Glutamatergic neuron (in vitro differentiated cells): ENCODE measurements around the gene INPP5J. TPM values are rescaled to one million over a fixed set of nuclear protein-coding genes. Genes with fewer than 3 reads are reported as not detected.

Experiments
- DNase-seq: peaks from one replicate; pipeline ENCODE4 v3.0.0; 2022
- H3K27ac Mint-ChIP-seq: one replicate; pipeline ENCODE4 v1.8.0; 2020; ENCODE audit warnings: mild to moderate bottlenecking, mixed read lengths, inconsistent platforms; ENCODE audit not compliant: unreplicated experiment
- H3K27me3 Mint-ChIP-seq: one replicate; pipeline ENCODE4 v1.8.0; 2020; ENCODE audit warnings: mild to moderate bottlenecking, moderate library complexity, mixed read lengths, inconsistent platforms; ENCODE audit not compliant: unreplicated experiment
- H3K36me3 Mint-ChIP-seq: one replicate; pipeline ENCODE4 v1.8.0; 2020; ENCODE audit warnings: mild to moderate bottlenecking, mixed read lengths, inconsistent platforms; ENCODE audit not compliant: unreplicated experiment
- H3K4me1 Mint-ChIP-seq: one replicate; pipeline ENCODE4 v1.8.0; 2020; ENCODE audit warnings: mild to moderate bottlenecking, low read depth, mixed read lengths, inconsistent platforms; ENCODE audit not compliant: unreplicated experiment
- H3K4me3 Mint-ChIP-seq: one replicate; pipeline ENCODE4 v1.8.0; 2020; ENCODE audit warnings: mild to moderate bottlenecking, mixed read lengths, inconsistent platforms; ENCODE audit not compliant: unreplicated experiment
- H3K9me3 Mint-ChIP-seq: one replicate; pipeline ENCODE4 v1.8.0; 2020; ENCODE audit warnings: mild to moderate bottlenecking, moderate library complexity, mixed read lengths, inconsistent platforms; ENCODE audit not compliant: unreplicated experiment
- CTCF ChIP-seq: fragments of 200-600 bp; sonication (generic); IDR thresholded peaks from one replicate; pipeline ENCODE4 v1.5.0; 2021; ENCODE audit not compliant: partially characterized antibody, unreplicated experiment
- total RNA-seq: library from RNA; stranded (reverse); fragmentation: NEBNext Ultra II Directional; extraction: Animal tissue kit (Norgen Biotek cat#: 25700); gene quantifications from one replicate; pipeline ENCODE4 v1.2.1, GENCODE V29; 2021; ENCODE audit not compliant: unreplicated experiment

The INPP5J gene
- total RNA-seq, 1 donor from 2014 or later = 15.4 TPM

GRCh38 chr22:31099841-31100761, 22.7 kb upstream of the INPP5J start:
- Mint-ChIP-seq H3K4me1 (no peaks in the 10 kb centered on the region), H3K9me3 (peaks cover 4% of the 10 kb centered on the region), H3K27me3 (peaks cover 6% of the 10 kb centered on the region), H3K36me3 (no peaks in the 10 kb centered on the region), H3K4me3 (no peak overlapping the region), H3K27ac (no peak overlapping the region)
- no peak for DNase-seq
- TF ChIP-seq CTCF = no peak

DNA sequence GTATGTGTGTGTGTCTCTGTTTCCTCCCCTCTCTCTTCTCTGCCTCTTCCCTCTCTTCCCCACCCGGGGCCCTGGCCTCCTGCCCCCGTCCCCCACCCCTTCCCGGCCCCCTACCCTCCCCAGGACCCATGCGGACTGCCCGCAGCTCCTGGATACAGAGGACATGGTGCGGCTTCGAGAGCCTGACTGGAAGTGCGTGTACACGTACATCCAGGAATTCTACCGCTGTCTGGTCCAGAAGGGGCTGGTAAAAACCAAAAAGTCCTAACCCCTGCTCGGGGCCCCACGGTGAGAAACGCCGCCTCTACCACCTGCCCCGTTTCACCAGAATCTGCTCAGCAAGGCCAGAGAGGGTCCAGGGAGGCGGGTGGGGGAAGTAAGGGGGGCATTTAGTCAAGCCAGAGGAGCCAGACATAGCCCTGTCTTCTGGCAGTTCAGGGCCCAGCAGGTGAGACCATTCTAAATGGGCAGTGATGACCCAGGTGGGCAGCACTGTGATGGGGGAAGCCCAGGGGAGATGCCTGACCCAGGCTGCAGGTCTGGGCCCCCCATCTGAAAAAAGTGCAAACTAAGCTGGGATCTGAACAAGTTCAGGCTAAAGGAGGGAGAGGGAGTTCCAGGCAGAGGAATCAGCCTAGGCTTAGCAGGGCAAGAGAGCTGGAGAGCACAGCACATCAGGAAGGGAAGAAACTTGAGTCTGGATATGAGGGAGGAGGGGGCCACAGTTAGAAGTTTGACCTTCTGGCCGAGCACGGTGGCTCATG, 21.8 kb upstream of the INPP5J start:
- no peak for DNase-seq
- no peak overlapping the region for H3K27ac Mint-ChIP-seq
- peaks cover 9% of the 10 kb centered on the region for H3K27me3 Mint-ChIP-seq
- peaks cover 3% of the 10 kb centered on the region for H3K4me1 Mint-ChIP-seq
- no peaks in the 10 kb centered on the region for H3K36me3 Mint-ChIP-seq
- no peak overlapping the region for H3K4me3 Mint-ChIP-seq
- TF ChIP-seq CTCF = no peak
- peaks cover 5% of the 10 kb centered on the region for H3K9me3 Mint-ChIP-seq

DNA sequence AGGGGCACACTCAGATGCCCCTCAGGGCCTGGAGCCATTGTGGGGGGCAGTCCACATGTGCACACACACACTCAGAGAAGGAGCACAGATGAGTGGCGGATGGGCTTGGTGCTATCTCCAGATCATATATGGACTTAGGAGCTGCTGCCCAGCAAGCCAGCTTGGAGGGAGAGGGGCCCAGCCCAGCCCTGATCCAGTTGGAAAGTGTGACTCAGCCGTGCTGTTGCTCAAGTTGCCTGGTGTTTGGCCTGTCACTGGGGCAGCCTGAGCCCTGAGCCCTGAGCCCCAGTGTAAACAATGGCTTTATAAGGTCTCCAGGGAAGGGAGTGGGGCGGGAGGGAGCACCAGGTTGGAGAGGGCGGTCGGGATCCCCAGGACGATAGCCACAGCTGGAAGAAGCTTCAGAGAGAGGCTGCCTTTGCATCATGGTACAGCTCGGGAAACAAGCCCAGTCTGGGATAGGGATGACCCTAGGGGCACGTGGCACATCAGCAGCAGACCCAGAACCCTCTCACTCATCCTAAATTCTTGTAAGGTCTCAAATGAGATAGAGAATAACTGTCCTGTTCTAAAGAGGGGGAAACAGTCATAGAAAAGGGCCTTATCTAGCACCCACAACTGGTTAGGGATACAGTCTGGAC, 20.2 kb upstream of the INPP5J start:
- Mint-ChIP-seq H3K27ac (no peak overlapping the region), H3K4me3 (no peak overlapping the region), H3K36me3 (no peaks in the 10 kb centered on the region)

GRCh38 chr22:31103111-31103510, 19.7 kb upstream of the INPP5J start:
- Mint-ChIP-seq H3K36me3 (no peaks in the 10 kb centered on the region), H3K27ac (no peak overlapping the region), H3K4me1 (peaks cover 3% of the 10 kb centered on the region), H3K4me3 (no peak overlapping the region), H3K27me3 (peaks cover 15% of the 10 kb centered on the region), H3K9me3 (peaks cover 9% of the 10 kb centered on the region)
- no peak for TF ChIP-seq CTCF
- no peak for DNase-seq

More for the DNA sequence above, 20.2 kb upstream of the INPP5J start:
- Mint-ChIP-seq H3K27me3 (peaks cover 10% of the 10 kb centered on the region), H3K4me1 (peaks cover 3% of the 10 kb centered on the region), H3K9me3 (peaks cover 4% of the 10 kb centered on the region)
- TF ChIP-seq CTCF = no peak
- no peak for DNase-seq
